Fibroblast of the conjunctiva (primary cell): ENCODE results near the gene SHC1.

Experiments used
- DNase-seq: peaks from one replicate; pipeline ENCODE4 v3.0.0-alpha.2; 2010; ENCODE audit warnings: low read depth

SHC1 gene

DNA sequence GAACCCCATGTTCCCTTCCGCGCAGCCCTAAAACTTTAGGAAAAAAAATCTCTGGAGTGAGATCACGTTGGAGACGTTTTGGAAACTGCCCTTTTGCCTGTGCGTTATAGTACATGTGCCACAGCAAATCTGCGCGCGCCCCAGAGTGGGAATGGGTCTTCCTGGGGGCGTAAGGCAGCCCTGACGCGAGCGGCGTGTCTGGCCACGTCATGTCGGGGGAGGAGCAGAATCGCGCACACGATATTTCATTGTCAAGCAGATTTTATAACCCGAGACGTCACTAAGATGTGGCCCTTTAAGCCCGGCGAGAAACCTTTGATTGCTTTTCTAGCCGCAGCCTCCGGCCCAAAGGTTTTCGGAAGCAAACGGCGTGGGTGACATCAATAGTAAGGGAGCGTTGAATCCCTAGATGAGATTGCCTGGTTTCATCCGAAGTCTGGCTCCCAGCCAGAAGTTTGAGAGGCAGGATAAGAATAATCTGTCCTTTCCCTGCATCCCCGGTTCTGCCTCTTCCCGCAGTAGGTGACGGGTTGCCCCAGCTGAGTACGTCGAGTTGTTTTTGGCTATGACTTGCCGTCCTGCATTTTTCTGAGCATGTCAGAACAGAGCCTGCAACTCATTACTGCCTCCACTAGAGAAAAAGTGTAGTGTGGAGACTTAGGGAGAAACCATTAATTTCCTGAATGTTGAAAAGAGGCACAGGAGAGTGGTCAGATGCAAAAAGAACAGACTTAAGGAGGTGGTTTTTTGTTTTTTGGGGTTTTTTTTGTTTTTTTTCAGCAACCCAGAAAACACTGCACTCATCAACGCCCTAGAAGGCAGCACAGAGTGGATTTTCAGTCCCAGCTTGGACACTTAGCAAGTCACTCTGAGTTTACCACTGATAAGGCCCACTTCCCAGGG lies 33.2 kb downstream of the SHC1 start:
- DNase-seq, result peak; percentile 91

DNA sequence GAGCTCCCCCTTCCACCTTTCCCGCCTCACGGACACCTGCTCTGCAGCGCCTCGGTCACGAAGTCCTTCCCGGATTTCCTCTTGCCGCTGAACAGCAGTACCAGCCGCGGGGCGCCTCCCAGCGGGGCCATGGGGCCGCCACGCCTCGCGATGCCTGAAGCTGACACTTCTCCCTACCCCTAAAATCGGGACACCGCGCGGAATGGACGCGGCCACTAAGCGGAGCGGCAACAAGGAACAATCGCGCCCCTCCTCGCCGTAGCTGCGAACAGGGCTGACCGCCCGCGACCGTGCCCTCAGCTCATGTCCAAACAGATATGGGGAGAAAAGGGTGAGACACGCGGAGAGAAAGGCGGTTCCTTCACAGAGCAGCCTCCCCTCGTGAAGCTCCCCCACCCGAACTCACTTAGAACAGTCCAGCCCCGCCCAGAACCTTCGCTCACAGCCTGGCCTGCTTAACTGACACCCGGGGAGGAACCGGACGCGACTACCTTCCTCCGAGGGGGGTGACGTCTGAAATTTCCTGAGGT lies 33.9 kb downstream of the SHC1 start, which contains the start of gene PMVK:
Gene PMVK, minus strand, starts transcription at position 165 of the 530 bp plus-strand sequence. Its CDS starts 34 bp downstream, at position 131.
- peak; percentile 90 for DNase-seq

DNA sequence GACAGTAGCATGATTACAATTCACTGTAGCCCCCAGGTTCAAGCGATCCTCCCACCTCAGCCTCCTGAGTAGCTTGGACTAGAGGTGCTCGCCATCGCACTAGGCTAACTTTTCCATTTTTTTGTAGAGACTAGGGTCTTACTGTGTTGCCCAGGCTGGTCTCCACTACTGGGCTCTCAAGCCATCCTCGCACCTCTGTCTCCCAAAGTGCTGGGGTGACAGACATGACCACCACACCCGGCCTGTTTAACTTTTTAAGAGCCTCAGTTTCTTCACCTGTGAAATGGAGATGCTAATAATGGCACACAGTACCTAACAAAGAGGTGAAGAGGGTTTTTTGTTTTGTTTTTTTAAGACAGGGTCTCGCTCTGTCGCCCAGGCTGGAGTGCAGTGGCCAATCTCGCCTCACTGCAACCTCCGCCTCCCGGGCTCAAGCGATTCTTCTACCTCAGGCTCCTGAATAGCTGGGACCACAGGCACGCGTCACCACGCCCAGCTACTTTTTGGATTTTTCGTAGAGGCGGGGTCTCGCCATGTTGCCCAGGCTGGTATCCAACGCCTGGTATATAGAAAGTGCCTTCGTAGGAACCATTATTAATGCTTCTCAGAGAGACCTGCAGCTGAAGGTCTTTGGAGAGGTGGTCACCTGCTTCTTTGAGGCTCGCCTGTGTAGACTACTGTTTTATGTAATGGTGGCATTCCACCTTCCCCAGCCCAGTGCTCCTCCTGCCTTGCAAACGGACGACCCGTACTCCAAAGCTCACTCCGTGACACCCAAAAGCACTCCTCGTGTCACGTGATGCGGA lies 34.6 kb downstream of the SHC1 start:
- no peak for DNase-seq

DNA sequence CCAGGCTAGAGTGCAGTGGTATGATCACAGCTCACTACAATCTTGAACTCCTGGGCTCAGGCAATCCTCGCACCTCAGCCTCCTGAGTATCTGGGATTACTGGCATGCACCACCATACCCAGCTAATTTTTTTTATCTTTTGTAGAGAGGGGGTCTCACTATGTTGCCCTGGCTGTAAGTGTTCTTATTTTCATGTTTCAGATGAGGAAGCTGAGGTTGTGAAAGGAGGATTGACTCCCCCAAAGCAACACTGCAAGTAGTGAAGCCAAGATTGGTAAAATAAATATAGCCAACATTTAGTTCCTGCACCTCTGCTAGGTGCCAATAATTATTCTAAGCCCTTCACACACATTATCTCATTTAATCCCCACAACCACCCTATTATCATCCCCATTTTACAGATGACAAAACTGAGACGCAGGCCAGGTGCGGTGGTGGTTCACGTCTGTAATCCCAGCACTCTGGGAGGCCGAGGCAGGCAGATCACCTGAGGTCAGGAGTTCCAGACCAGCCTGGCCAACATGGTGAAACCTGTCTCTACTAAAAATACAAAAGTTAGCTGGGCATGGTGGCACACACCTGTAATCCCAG lies 36.1 kb downstream of the SHC1 start:
- no peak for DNase-seq

DNA sequence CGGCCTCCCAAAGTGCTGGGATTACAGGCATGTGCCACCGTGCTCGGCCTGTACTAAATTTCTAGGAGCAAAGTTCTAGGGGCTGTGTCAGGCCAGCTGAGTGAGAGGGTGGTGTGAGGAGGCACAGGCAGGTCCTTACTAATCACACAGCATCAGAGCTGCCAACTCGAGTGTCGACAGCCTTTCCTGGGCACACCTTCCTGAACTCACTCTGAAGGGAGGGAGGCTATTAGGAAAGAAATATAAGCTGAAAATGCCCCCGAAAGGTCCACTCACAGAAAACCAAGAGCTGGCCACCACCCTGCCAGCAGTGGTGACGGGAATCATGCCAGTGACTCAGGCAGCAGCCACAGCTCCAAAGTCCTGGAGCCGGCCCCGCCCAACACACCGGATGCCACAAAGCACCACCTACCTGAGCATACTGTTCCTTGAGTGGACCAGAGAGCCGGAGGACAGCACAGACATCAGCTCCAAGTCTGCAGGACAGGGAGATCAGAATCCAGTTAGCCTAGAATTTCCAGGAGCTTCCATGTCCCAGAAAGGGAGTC lies 38.5 kb downstream of the SHC1 start:
- no peak for DNase-seq

DNA sequence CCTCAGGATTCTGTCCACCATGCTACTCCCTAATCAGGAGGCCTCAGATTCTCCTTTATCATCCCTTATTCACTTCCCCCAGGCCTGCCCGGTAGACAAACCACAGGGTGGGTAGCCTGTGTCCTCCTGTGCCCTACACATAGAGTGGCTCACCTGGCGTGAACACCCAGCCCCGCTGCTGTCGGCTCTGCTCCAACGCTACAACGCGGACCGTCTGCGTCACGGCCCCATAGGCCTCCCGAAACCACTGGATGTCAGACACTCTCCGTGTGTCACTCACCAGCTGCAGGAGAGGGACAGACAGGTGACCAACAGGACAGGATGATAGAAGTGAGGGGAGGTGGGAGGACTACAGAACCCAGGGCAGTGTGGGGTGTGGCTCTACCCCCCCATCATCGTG lies 44.3 kb downstream of the SHC1 start:
- DNase-seq, result no peak

DNA sequence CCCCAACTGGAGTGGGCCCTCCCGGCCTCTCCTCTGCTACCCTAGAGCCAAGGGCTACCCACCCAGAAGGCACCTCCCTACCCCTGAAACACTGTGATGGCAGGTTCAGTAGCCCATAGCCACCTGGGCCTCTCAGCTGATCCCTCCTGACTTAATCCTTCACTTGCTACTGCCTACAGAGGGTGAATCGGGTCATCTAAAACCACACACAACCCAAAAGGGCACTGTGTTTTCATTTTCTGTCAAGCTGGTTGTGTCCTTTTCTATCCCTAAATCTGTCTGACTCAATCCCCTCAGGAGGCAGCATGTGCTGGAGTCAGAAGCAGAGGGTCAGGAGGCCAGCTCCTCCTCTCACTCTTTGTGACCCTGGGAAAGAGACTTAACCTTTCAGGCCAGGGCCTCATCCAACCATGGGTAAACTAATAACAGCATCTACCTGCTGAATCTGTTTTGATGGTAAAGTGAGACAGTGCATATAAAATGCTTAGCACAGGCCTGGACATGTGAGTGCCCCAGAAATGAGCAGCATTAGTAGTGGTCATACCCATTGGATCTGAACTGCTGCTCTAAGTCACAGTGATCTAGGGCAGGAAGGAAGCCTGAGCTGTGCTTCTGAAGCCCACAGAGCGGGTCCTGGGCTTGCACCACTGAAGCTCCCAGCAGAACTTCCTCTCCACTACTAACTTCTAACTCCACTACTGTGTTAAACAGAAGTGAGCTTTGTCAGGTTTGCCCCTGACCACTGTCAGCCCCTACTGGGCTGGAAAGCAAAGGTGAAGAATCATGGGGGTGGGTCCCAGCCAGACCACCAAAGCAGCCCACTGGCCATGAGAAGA lies 45.0 kb downstream of the SHC1 start:
- DNase-seq, result no peak

DNA sequence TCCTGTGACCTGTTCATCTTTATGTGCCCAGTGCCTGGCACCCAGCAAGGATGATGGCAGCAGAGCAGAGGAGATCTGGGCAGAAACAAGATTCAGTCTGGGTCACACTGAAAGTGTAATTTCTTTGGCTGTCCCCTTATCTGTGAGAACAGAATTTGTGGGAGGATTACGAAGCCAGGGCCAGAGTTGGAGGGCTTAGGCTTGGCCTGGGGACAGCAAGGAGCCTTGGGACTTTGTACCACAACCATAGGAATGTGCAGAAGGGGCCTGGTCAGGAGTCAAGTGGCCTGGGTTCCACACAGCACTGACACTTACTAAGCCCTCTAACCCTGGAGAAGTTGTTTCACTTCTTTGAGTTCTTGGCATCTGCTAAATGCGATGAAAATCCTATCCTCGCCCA lies 46.9 kb downstream of the SHC1 start:
- DNase-seq, result no peak

DNA sequence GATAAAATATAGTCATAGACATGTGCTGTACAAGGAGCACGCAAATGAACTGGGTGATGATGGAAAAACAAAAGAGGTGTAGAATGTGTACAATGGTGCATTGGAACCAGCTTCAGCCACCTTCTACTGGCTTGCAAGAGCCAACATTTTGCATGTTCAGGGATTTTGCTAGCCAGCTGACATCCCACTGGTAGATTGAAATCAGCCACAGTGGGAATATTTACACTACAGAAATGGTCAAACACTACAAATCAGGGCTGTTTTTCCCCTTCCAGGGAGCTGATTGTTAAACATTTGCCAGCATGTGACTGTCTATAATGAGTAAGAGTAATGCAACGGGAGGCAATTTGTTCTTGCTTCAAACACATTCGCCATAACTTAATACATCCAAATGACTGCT lies 57.3 kb downstream of the SHC1 start:
- no peak for DNase-seq

DNA sequence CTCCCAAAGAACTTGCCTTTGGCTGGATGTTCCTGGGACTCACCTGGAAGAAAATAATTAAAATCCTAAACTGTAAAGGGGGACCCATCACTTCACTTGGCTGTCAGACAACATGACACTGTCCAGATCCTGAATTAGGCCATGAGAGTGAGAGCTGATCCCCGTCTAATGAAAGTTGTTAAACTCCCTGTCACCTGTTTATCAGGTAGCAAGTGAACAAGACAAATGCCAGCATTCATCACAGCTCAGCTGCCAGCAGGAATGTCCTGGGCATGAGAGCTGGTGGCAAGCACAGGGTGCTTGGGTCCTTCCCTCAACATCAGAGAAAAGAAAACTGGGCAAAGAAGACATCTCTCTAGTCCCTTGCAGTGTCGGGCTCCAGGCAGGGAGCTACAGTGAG lies 57.8 kb downstream of the SHC1 start:
- DNase-seq, result no peak
